Hematopoietic multipotent progenitor cell treated with erythropoietin and hydrocortisone succinate and interleukin-3 and kit ligand, for 15 days (in vitro differentiated cells): ENCODE measurements around the gene DISP3.

ENCODE experiments used
- DNase-seq: peaks from one replicate; pipeline ENCODE4 v3.0.0-alpha.2; 2015; ENCODE audit warnings: low spot score

DISP3 gene

GRCh38 chr1:11486231-11487009 is 7.5 kb downstream of the DISP3 start:
- DNase-seq, result no peak

- no peak for DNase-seq
These were observed 8.3 kb downstream of the DISP3 start for GRCh38 chr1:11487196-11487751.

DNA sequence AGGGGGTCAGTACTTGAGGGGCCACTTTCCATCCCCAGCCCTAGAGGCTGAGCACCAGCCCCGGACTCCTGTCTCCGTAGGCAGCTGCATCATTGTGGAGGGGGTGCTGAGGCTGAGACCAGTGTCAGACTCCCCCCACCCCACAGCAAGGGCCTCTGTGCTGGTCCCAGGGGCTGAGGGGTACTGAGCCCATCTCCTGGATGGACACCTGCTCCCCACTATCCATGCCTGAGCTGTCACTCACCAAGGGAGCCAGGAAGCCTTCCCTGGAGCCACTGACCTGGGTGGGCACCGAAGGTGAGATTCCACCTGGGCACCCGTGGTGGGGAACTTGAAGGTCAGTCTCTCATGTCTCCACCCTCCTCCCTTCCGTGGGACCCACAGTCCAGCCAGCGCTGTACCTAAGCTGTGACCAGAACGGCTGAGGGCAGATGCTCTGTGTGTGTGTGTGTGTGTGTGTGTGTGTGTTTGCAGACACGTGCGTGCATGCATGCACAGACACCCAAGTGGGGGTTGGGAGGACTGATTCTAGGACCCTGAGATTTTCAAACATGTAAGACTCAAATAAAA is 9.3 kb downstream of the DISP3 start:
- no peak for DNase-seq

DNA sequence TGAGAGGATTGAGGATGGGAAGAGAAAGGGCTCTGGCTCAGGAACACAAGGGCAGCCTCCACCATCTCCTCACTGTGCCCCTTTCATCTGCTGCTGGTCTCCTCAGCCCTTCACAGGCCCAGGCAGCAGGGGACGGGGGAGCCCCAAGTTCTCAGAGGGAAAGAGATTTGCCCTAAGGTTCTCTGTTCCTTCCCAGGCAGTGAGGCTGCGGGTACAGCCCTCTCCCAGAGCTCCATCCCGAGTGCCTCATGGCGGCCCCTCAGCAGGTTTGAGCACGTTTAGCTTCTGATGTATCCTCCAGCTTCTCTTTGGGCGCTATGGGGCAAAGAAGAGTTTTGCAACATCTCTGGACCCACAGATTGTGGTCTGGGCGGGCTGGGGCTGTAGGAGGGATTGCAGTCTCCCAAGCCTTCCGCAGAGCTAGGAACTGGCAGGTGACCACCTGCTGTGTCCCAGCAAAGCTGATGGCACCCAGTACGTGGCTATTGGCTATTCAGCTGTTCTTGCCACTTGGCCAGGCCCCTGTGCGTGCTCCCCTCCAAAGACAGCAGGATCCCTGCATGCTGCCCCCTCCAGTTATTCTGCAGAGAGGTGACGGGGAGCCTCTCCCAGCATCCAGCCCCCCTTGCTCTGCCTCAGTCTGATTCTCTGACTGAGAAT is 10.1 kb downstream of the DISP3 start:
- no peak for DNase-seq

DNA sequence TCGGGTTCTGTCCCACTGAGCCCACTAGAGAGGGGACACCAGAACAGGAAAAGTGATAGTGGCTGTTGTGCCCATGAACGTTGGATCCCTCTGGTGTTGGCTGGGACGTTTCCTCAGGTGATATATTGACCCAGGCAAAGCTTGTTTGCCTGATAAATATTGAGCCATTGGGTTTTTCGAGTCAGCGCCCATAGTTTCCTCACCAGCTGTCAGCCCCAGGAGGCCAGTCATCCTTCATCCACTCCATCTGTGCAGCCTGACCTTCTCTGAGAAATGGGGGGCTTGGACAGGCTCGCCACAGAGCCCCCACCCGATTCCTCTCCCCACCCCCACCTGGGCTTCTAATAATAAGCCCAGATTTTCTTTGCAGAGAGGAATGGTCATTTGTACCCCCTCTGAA is 13.3 kb downstream of the DISP3 start:
- no peak for DNase-seq

GRCh38 chr1:11493972-11494655 is 15.2 kb downstream of the DISP3 start:
- no peak for DNase-seq

DNA sequence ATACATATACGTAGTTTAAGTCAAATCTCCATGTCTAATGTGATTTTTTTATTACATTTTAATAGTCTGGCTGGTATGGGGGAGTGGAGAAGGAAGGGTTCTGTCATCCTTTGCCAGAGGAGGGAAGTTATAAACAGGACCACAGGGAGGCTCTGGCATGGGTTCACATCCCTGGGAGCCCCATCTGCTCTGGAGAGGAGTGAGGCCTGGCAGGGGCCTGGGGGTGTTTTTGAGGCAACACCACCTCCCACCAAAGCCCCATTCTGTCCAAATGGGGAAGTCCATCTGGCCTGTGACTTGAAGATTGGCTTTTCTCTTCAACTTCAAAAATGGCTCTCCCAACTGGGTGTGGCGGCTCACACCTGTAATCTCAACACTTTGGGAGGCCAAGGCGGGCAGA is 15.8 kb downstream of the DISP3 start:
- no peak for DNase-seq

- no peak for DNase-seq
These were observed 16.6 kb downstream of the DISP3 start for GRCh38 chr1:11495579-11495978.

DNA sequence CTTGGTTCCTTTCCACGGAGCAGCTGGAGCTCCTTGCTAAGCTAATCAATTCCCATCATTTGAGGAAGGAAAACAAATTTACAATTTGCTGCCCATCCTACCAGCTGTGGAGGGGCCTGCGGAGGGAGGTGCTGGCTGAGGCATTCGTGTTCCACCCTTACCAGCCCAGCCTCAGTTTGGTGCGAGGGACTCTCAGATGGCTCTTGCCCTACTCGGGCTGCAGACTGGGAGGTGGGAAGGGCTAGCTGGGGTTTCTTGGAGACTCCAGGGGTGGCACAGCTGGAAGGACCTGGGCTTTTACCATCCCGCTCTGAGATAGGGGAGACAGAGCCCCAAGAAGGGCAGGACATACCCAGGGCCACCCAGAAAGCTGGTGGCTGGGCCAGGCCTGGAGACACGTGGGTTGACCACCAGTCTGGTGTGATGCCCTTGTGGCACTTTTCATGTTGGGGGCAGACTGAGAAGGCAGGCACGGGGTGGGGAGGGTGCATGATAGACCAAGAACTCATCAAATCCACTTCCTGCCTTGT is 17.7 kb downstream of the DISP3 start:
- DNase-seq, result no peak

- no peak for DNase-seq
These were observed 20.1 kb downstream of the DISP3 start for GRCh38 chr1:11498956-11499594.

- no peak for DNase-seq
These were observed 20.8 kb downstream of the DISP3 start for GRCh38 chr1:11499601-11500331.

DNA sequence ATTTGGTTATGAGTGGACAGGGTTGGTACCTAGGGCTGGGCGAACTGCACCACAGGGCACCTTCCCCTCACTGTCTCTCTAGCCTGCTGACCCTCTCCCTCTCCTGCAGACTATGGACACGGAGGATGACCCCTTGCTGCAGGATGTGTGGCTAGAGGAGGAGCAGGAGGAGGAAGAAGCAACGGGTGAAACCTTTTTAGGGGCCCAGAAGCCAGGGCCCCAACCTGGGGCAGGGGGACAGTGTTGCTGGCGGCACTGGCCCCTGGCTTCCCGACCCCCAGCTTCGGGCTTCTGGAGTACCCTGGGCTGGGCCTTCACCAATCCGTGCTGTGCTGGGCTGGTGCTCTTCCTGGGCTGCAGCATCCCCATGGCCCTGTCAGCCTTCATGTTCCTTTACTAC is 21.9 kb downstream of the DISP3 start:
- no peak for DNase-seq

DNA sequence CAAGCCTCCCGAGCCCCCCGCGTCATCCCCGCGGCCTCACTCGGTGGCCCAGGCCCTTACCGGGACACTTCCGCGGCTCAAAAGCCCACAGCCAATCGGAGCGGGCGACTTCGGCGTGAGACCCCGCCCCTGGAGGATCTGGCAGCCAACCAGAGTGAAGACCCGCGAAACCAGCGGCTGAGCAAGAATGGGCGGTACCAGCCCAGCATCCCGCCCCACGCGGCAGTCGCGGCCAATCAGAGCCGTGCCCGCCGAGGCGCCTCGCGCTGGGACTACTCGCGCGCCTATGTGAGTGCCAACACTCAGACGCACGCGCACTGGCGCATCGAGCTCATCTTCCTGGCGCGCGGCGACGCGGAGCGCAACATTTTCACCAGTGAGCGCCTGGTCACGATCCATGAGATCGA is 22.5 kb downstream of the DISP3 start:
- no peak for DNase-seq

DNA sequence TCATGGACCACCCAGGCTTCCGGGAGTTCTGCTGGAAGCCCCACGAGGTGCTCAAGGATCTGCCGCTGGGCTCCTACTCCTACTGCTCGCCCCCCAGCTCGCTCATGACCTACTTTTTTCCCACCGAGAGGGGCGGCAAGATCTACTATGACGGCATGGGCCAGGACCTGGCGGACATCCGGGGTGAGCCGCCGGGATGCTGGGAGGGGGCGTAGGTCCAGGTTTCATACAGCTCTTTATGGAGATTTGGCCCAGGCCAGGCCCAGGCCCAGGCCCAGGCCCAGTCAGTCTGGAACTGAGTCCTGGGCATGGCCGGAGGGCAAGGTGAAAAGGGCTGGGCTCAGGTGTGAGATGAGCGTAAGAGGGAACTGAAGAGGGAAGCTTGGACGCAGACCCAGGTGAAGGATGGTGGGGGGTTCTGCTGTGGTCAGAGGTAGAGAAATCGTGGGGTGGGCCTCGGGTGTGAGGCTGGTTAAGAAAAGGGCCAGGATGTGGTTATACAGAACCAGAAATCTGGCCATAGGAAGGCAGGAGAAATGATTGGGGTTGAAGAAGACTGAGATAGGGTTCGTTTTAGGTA is 23.0 kb downstream of the DISP3 start:
- no peak for DNase-seq

- no peak for DNase-seq
These were observed 23.6 kb downstream of the DISP3 start for GRCh38 chr1:11502516-11502915.

GRCh38 chr1:11504599-11504998 is 25.6 kb downstream of the DISP3 start:
- DNase-seq, result no peak

- no peak for DNase-seq
These were observed 26.9 kb downstream of the DISP3 start for GRCh38 chr1:11505591-11506538.

DNA sequence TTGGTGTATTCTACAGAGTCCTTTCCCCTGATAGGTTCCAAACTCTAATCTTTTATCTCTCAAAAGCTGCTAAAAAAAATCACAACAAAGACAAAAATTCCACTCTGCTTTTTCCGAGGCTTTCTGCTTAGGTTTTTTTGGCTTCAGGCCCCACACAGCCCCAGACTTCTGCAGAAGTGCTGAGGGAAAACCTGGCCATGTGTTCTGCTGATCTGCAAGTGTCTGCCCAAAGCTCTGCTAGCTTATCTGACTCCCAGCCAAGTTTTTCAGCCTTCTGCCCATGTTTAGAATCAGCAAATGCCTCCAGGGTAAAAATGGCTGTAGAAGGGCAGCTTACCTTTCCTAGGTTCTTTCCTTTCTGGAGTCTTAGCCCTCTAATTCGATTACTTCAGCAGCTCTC is 28.4 kb downstream of the DISP3 start:
- no peak for DNase-seq

DNA sequence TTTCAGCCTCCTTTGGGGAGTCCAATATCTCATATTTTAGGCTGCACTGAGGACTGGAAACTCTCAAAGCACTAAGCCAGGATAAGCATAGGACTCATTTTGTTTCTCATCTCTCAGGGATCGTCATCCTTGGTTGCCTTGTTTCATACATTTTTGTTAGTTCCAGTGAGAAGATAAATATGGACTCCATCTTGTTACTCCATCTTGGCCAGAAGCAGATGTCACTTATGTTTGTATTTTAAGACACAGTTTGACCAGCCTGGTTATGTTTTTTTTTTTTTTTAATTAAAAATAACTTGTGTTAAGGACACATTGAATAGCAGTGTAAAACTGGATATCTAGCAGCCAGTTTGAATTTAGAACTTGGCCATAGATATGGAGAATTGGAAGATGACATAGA is 34.7 kb downstream of the DISP3 start:
- DNase-seq, result no peak

- DNase-seq, result no peak
These were observed 35.4 kb downstream of the DISP3 start for GRCh38 chr1:11514366-11514765.
